ENCODE results near the gene SLC15A1.
"Not testable (repeated sequence)": the region's sequence is repeated elsewhere in the genome, so short reads cannot be mapped to it uniquely, and the experiment has no call there.

Gene SLC15A1

DNA sequence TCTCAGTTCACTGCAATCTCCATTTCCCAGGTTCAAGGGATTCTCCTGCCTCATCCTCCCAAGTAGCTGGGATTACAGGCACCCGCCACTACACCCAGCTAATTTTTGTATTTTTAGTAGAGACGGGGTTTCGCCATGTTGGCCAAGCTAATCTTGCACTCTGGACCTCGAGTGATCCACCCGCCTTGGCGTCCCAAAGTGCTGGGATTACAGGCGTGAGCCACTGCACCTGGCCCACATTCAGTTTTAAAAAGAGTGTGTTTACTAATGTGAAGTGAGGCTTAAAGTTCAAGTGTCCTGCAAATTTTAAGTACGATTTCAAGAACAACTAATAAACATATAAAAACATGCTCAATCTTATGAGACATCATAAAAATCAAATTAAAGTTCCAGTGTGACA is 114.1 kb downstream of the SLC15A1 start:
- H3K27ac ChIP-seq, H3K4me3 ChIP-seq: not testable (repeated sequence)
